Activated B cell treated with CpG ODN at 0.5 μM for 24 hours (primary cell): Measurements from ENCODE around the gene ZFP62. TPM values are rescaled to one million over a fixed set of nuclear protein-coding genes. Genes with fewer than 3 reads are reported as not detected.
A peak's percentile ranks its signal among the peaks of the same experiment; 100 is the strongest.

Experiments
- ATAC-seq: fragments of 200-7000 bp; cut with Tn5 transposase; one replicate; pipeline ENCODE4 v1.10.0; 2021; ENCODE audit warnings: low read depth, mild to moderate bottlenecking, moderate library complexity
- CTCF ChIA-PET: fragments of 350-600 bp; sonication (Branson Sonifier 250); formaldehyde crosslinking; loops from one replicate; lab custom pipeline; 2021; ENCODE audit warnings: antibody characterized with exemption; lab: Charles Lee
- POLR2A ChIA-PET: fragments of 350-600 bp; sonication (Branson Sonifier 250); formaldehyde crosslinking; loops from one replicate; lab custom pipeline; 2021; ENCODE audit warnings: antibody characterized with exemption; lab: Charles Lee
- DNase-seq: peaks from one replicate; pipeline ENCODE4 v3.0.0; 2022
- H3K27ac Mint-ChIP-seq: one replicate; pipeline ENCODE4 v1.8.0; 2020; ENCODE audit warnings: mixed read lengths
- H3K27me3 Mint-ChIP-seq: one replicate; pipeline ENCODE4 v1.8.0; 2021; ENCODE audit warnings: mixed read lengths
- H3K36me3 Mint-ChIP-seq: one replicate; pipeline ENCODE4 v1.8.0; 2021; ENCODE audit warnings: low read depth, mixed read lengths
- H3K4me1 Mint-ChIP-seq: one replicate; pipeline ENCODE4 v1.8.0; 2021; ENCODE audit warnings: mixed read lengths
- H3K4me3 Mint-ChIP-seq: one replicate; pipeline ENCODE4 v1.8.0; 2020; ENCODE audit warnings: mild to moderate bottlenecking, mixed read lengths
- H3K9me3 Mint-ChIP-seq: one replicate; pipeline ENCODE4 v1.8.0; 2020; ENCODE audit warnings: mixed read lengths
- intact Hi-C: fragments of 100-400 bp; cut with micrococcal nuclease; formaldehyde crosslinking; loops from one replicate; pipeline ENCODE4 v1.15.1; 2024
- total RNA-seq: library from RNA; stranded (reverse); gene quantifications from 2 replicates; pipeline ENCODE4 v1.2.3, GENCODE V29; 2022
- TF ChIP-seq, protein P1 (sequence below): fragments of 200-600 bp; IDR thresholded peaks from one replicate; pipeline ENCODE4 v1.8.0; 2022; ENCODE audit warnings: antibody characterized with exemption, mild to moderate bottlenecking

ZFP62 gene
- total RNA-seq, 1 donor from 2014 or later = 45.6 TPM

DNA sequence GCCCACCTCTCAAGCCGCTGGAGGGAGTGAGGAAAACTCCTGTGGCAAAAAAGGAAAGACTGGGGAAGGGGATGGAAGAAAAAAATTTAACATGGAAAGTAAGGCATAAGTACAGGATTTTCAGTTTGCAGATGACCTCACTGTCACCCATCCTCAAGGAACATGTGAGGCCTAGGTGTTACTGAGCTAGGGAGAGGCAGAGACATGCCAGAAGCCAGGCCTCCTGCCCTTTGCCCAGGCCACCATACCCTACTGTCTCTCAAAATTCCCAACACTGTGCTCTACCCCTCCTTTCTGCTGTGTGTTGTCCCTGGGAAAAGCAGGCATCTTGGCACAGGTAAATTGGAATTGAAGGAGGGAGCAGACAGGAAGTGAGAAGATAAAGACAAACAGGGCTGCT, 54.0 kb downstream of the ZFP62 start:
- intact Hi-C loops = loop anchor here (10.0 kb wide), 2 partner anchors 512 to 1072 kb away; partner anchors contain the start of genes MAML1 and MAPK9
- Mint-ChIP-seq H3K27me3 (no peaks in the 10 kb centered on the region), H3K36me3 (peaks cover 19% of the 10 kb centered on the region), H3K27ac (peak overlapping the region; percentile 91), H3K4me1 (peaks cover 72% of the 10 kb centered on the region), H3K4me3 (peak overlapping the region; percentile 62), H3K9me3 (no peaks in the 10 kb centered on the region)
- TF ChIP-seq, protein P1, sequence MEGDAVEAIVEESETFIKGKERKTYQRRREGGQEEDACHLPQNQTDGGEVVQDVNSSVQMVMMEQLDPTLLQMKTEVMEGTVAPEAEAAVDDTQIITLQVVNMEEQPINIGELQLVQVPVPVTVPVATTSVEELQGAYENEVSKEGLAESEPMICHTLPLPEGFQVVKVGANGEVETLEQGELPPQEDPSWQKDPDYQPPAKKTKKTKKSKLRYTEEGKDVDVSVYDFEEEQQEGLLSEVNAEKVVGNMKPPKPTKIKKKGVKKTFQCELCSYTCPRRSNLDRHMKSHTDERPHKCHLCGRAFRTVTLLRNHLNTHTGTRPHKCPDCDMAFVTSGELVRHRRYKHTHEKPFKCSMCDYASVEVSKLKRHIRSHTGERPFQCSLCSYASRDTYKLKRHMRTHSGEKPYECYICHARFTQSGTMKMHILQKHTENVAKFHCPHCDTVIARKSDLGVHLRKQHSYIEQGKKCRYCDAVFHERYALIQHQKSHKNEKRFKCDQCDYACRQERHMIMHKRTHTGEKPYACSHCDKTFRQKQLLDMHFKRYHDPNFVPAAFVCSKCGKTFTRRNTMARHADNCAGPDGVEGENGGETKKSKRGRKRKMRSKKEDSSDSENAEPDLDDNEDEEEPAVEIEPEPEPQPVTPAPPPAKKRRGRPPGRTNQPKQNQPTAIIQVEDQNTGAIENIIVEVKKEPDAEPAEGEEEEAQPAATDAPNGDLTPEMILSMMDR = no peak
- ATAC-seq (no peak), DNase-seq (no peak)
- ChIA-PET POLR2A (interaction anchor here (1.0 to 9.5 kb wide), 4 partner anchors 11 to 54 kb away, joined by 4 to 240 read pairs (median 6); no protein-coding TSS in a partner anchor), CTCF (interaction anchor here (0.9 kb wide), 1 partner anchor 24 kb away, joined by 3 read pairs; no protein-coding TSS in a partner anchor)

DNA sequence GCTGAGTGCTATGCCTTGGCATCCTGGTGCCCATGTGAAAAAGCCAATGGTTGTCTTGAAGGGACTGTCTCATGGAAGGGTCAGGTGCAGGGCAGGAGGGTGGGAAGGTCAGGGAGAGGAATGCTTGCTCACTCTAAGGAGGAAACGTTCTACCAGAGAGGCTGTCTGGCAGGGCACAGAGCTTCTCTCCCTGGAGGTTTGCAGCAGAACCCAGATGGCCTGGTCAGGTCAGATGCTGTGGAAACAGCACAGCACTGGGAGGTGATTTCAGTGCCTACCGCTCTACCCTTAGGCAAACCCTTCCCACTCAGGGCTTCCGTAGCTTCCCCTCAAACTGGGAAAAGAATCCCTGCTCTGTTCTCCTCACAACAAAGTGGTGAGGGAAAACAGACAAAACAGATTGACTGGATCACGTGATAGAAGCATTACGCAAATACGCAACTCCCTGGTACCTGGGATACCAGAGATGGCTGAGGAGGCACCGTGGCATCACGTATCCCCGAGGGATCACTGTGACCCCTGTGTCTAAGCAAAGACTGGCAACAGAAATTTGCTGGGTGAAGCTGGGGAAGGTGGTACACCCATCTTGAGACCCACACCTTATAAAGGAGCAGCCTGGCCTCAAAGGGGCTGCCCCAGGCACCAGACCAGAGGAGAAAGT, 54.6 kb downstream of the ZFP62 start:
- Mint-ChIP-seq H3K27ac (peak overlapping the region; percentile 91), H3K9me3 (no peaks in the 10 kb centered on the region), H3K27me3 (no peaks in the 10 kb centered on the region), H3K4me1 (peaks cover 72% of the 10 kb centered on the region), H3K36me3 (peaks cover 23% of the 10 kb centered on the region), H3K4me3 (peak overlapping the region; percentile 62)
- no peak for ATAC-seq
- intact Hi-C loops = loop anchor here (10.0 kb wide), 2 partner anchors 512 to 1072 kb away; partner anchors contain the start of genes MAML1 and MAPK9
- POLR2A ChIA-PET = interaction anchor here (1.0 to 9.5 kb wide), 4 partner anchors 12 to 55 kb away, joined by 4 to 240 read pairs (median 6); no protein-coding TSS in a partner anchor
- DNase-seq = no peak
- TF ChIP-seq, protein P1 = no peak
- CTCF ChIA-PET = interaction anchor here (0.9 kb wide), 1 partner anchor 25 kb away, joined by 3 read pairs; no protein-coding TSS in a partner anchor

DNA sequence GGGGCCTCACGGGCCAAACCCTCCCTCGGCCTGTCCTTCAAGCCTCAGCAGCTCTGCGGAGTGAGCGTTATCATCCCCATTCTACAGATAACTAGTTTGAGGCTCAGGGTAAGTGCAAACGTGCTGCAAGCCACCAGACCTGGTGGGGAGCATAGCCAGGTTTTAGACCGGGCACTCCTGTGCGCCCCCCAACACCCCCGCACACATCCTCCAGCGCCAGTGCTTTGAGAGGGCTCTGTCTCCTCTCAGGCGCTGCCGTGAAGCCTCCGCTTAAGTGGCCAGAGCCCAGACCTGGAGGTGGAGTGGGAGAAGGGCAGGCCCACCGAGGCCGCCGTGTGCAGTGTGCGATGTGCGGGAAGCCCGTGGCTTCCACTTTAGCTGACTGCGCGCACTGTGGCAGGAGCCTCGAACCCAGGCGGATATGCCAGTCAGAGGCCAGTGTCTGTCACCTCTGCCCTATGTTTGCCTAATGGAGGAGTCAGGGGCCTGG, 56.9 kb downstream of the ZFP62 start:
- Mint-ChIP-seq H3K9me3 (no peaks in the 10 kb centered on the region), H3K4me3 (peak overlapping the region; percentile 91), H3K4me1 (peaks cover 84% of the 10 kb centered on the region), H3K27me3 (no peaks in the 10 kb centered on the region), H3K36me3 (peaks cover 31% of the 10 kb centered on the region), H3K27ac (peak overlapping the region; percentile 91)
- ATAC-seq (no peak), DNase-seq (no peak)
- POLR2A ChIA-PET = interaction anchor here (0.7 to 9.5 kb wide), 14 partner anchors 14 to 457 kb away, joined by 3 to 240 read pairs (median 4); partner anchors contain the start of genes TRIM41, TRIM52 and ZFP62
- intact Hi-C loops = loop anchor here (5.0 to 10.0 kb wide), 3 partner anchors 358 to 1069 kb away; partner anchors contain the start of genes MAML1 and MAPK9
- CTCF ChIA-PET = interaction anchor here (1.3 to 1.9 kb wide), 3 partner anchors 19 to 27 kb away, joined by 3 to 8 read pairs (median 6); no protein-coding TSS in a partner anchor
- TF ChIP-seq, protein P1 = no peak

DNA sequence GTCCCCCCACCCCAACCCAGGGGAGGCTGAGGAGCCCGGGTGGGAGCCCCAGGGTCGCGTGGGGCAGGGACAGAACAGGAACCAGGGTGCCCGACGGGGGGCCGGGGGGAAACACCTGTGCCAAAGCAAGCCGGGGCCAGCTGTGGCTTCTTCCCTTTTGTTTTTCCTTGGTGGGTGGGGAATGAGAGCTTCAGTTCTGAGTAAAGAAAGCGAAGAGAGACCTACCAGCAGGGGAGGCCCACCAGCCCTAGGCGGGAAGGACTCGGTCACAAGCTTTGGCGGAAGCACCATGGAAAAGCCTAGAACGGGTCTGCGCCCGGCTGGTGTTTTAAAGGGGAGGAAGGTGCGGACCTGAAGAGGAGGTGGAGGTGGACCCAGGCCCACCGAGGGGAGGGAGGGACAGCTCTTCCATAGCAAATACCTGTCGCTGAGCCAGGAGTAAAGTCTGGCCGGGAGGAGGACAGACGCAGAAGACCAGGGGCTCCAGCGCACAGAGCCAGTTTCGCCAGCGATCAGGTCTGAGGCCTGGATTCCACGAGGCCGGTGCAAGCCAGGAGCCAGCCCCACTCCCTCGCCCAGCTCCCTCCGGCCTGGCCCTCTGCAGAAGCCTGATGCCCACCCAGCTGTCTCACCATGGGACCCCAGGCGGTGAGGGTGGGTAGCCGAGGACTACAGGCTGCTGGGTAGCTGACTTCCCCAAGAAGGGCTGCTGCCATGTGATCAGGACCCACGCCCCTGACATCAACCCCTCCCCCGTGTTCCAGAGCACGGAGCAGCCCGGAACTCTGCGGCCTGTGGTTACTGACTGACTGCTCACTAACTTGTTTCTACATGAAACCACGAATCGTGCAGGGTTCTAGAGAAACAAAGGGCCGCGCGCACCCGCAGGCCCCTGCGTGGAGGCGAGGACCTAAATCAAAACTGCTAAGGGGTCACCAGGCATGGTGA, 57.6 kb downstream of the ZFP62 start:
- CTCF ChIA-PET = interaction anchor here (1.3 to 1.9 kb wide), 4 partner anchors 19 to 66 kb away, joined by 3 to 8 read pairs (median 6); no protein-coding TSS in a partner anchor
- ATAC-seq = peak; percentile 77
- intact Hi-C loops = loop anchor here (1.0 to 10.0 kb wide), 8 partner anchors 58 to 1069 kb away; partner anchors contain the start of genes MAML1, MAPK9, TRIM52 and ZFP62

More for the DNA sequence above, 57.6 kb downstream of the ZFP62 start:
- Mint-ChIP-seq H3K4me3 (peak overlapping the region; percentile 91), H3K4me1 (peaks cover 84% of the 10 kb centered on the region), H3K27me3 (no peaks in the 10 kb centered on the region), H3K36me3 (peaks cover 37% of the 10 kb centered on the region), H3K27ac (peak overlapping the region; percentile 91), H3K9me3 (no peaks in the 10 kb centered on the region)
- POLR2A ChIA-PET = interaction anchor here (0.7 to 4.9 kb wide), 11 partner anchors 14 to 458 kb away, joined by 3 to 84 read pairs (median 5); partner anchors contain the start of genes TRIM41, TRIM52 and ZFP62
- DNase-seq = peak; percentile 75
- TF ChIP-seq, protein P1 = no peak
